Stimulated activated CD4-positive, alpha-beta T cell treated with anti-CD3 and anti-CD28 coated beads, Interleukin-1b, Interleukin-23, amount 100 ng/mL, for 24 hours (primary cell): ENCODE results near the gene CCL8.

ENCODE experiments used
- DNase-seq, 4 experiments: peaks; one replicate each; pipeline ENCODE4 v3.0.0-alpha.2; 2020; ENCODE audit warnings: low read depth in 4 of 4, low spot score in 1 of 4

CCL8 gene

GRCh38 chr17:34366529-34367107 is 47.4 kb downstream of the CCL8 start:
- no peak for DNase-seq

- DNase-seq: no peak
Observed at GRCh38 chr17:34367486-34368195, 48.4 kb downstream of the CCL8 start.

GRCh38 chr17:34368196-34368945 is 49.1 kb downstream of the CCL8 start:
- no peak for DNase-seq

GRCh38 chr17:34368946-34369500 is 49.8 kb downstream of the CCL8 start:
- DNase-seq: no peak

- no peak for DNase-seq
Observed at GRCh38 chr17:34369571-34369970, 50.3 kb downstream of the CCL8 start.

- no peak for DNase-seq
Observed at GRCh38 chr17:34370376-34370996, 51.3 kb downstream of the CCL8 start.

- DNase-seq: no peak
Observed at GRCh38 chr17:34370997-34371395, 51.8 kb downstream of the CCL8 start.
